GM19239 (cell line): Measurements from ENCODE around the gene ITGB6.

Experiments
- DNase-seq: peaks from one replicate; pipeline ENCODE4 v3.0.0; 2011; ENCODE audit warnings: low spot score; ENCODE audit not compliant: insufficient read length
- FAIRE-seq: peaks from 2 replicates; lab custom pipeline; 2011; peaks lifted over from hg19 to GRCh38; lab: Jason Lieb, UNC

The ITGB6 gene

DNA sequence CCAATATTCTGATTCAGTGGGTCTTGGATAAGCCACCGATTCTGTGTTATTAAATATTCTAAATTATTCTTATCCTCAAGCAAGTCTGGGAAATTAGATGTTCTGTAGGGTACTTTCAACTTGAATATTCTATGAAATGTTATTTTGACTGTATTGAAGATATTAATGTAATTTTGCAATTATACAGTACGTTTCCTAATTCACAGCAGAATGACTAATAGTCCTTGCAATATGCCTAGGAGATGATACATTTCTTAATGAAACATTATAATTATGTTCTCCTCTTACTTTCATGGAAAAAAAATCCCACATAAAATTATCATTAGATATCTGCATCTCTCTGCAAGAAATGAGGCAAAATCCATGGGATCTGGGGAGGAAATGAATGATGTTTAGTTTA lies 91.4 kb downstream of the ITGB6 start:
- no peak for DNase-seq
- FAIRE-seq: no peak

DNA sequence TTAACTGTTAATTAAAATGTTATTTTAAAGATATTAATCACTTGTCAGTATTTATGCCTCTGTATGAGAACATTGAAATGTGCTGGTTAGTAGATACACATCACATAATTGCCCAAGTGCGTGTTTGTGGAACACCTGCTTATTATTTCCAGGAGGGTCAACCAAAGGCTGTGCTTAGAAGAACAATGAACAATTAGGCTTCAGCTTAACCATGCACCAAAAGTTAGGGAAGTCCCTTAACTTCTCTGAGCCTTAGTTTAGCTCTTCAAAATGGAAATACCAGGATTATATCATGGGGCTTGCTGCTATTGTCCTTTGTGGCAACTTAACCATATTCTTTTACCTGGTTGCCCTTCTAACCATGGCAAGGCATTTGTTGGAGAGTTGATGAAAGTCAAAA lies 94.7 kb downstream of the ITGB6 start:
- FAIRE-seq: no peak
- DNase-seq: no peak

DNA sequence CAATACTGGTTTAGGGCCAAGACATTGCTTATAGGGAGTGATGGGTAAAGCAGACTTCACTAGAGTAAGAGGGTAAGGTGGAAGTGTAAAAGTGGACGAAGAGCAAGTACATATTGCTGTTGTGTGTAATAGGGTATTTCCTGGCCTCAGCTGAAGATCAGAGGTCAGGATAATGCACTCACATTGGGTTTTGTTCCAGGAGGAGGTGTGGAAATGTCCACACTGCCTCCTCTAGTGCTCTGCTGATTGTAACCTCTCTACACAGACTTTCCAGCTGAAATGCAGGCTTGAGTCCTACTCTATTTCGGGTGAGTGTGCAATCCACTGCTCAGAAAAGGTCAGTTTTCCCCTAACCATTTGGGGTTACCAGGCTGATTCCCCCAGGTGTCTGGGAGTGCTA lies 96.0 kb downstream of the ITGB6 start:
- DNase-seq (no peak), FAIRE-seq (no peak)

GRCh38 chr2:160097326-160097725 lies 102.7 kb downstream of the ITGB6 start:
- FAIRE-seq (no peak), DNase-seq (no peak)

DNA sequence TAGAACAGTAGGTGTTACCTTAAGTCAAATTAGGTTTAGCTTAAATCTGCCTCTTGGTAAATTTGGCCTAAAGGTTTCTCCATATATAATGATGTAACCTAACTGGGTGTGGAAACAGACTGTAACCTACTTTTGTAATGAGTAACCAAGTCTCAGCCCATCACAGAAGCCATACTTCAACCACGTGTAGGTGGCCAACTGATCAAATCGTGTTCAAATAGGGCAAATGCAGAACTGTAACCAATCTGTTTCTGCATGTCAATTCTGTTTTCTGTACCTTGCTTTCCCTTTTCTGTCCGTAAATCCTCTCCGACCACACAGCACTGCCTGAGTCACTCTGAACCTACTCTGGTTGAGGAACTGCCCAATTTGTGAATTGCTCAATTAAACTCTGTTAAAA lies 103.7 kb downstream of the ITGB6 start:
- DNase-seq (no peak), FAIRE-seq (no peak)

DNA sequence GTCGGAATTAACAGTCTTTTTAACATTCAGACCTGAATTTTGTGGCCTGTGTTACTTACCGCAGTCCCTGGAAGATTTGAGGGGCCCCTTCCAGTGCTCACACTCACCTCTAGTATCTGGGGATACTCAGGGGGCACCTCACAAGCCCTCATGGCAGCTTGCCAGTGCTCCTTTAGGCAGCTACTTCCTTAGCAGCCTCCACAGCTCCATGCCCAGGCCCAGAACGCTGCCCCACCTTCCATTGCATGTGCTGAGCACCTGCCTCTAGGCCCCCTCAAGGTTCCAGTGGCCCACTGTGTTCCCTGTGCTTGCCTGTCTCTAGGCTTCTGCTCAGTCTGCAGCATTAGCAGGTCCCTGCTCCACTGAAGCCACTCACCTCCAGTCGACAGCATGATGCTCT lies 107.6 kb downstream of the ITGB6 start:
- DNase-seq: no peak
- FAIRE-seq: no peak

DNA sequence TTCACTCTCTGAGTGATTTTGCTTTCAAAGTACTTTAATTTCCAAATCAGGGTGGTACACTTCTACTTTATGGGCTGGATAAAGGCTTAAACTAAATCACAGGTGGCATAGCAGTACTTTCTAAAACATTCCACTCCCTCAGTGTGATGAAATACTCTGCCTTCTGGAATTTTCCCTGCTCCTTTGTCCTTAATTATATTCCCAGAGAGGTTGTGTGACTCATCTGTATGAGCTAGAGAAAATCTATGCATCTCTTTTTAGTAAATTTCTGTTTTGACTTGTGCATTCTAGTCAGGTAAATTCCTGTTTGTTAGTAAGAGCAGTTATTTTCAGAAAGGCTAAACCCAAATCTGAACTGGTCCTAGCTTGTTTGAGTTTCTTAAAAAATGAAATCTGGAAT lies 108.7 kb downstream of the ITGB6 start:
- no peak for FAIRE-seq

DNA sequence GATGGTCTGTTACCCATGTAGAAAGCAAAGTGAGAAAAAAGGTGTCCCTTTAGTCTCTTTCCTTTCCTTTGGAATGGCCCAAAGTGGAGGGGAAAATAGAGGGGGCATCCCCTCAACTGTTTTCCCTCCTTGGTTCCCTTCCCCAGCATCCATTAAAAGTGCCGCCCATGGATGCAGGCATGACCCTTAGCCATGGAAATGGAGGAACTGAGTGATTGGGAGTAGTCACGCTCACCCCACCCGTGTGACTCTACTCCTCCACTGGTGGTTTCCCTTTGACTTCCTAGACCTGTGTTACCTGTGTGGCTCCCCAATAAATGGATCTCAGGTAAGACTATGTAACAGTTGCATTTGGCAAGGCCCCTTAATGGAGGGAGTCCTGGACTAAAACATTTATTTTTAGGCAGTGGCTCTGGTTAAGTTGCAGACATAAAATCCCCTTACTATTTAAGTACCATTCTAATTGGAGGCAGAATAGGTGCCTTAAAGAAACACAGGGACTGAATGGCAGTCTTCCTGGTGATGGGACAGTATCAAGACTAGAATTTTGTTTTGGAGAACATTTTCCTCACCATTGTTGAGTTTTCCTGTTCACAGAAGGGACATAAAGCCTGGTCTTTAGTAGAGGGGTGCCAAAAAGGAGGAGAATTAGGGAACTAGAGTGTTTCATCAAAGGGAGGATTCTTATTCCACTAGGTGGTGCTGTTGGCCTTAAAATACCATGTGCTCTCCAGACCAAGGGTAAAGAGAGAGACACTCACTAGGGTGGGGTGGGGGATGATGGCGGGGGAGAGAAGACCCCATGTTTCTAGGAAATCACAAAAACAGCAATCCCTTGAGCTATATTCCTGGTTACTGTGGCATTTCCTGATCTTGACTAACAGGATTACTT lies 112.0 kb downstream of the ITGB6 start:
- DNase-seq (no peak), FAIRE-seq (no peak)

More for the DNA sequence above, 108.7 kb downstream of the ITGB6 start:
- DNase-seq: no peak

DNA sequence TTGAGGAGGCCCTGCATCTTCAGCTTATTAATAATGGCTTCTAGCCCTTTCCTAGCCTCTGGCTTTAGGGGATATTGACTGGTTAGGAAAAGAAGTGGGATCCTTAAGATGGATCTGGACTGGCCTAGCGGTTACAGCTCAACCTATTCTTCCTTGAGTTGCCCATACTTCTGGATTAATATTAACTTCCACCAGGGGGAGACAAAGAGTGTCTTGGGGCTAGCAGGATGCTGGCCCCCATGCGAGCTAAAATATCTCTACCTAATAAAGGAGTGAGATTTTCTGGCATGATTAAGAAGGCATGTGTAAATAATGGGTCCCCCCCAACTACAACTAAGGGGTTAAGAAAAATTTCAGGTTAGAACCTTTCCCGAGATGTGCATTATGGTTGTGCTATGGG lies 114.4 kb downstream of the ITGB6 start:
- no peak for FAIRE-seq

DNA sequence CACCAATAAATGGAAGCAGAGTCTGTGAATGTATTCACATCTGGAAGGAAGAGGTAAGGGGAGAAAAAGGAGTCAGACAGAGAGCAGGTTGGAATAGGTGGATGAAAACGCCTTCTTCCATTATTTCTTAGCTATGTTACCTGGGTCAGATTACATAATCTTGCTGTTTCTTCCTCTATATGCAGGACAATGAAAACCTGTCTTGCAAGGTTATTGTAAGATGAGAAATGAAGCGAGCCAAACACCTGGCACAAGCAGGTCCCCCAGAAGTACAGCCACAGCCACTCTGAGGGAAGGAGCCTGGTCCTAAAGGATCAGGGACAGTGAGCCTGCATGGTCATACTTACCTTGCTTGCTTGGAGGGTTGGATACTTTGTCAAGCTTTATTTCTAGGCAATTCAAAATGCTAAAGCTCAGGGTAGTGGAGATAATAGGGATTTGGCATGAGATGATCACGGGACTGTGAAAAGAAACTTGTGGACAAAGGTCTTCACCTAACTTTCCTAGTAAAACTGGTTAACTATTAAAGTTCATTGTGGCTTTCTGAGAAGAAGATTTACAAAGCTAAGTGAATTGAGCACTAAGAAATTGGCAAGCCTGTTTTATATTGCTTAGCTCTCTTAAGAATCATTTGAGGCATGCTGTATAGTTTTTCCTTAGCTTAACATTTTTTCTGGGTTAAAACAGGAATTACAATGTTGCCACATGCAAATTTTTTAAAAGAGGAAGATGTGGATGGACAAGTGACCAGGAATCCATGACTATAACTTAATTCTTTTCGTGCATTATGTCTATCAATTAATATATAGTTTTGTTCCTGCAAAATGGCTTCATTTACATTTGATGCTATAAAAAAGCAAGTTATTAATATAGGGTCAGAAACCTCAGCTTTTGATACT lies 121.9 kb downstream of the ITGB6 start:
- FAIRE-seq: no peak
- no peak for DNase-seq

More for the DNA sequence above, 114.4 kb downstream of the ITGB6 start:
- no peak for DNase-seq

DNA sequence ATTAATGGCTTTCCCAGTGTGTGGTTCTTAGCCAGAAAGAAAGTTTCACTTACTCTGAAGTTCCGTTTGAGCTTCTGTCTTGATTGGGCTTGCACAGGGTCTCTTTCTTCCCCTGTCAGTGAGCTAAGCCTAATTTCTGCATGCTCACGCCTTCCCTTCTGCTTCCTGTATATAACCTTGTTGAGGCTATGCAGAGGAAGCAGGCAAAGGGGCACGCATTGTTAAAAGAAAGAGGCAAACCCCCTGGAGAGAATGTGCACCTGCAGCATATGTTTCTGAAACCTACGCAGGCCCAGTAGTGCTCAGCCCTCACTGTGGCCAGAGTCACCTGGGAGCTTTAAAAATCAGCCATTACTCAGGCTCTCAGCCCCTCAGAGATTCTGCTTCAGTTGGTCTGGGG lies 123.2 kb downstream of the ITGB6 start:
- FAIRE-seq: no peak
- DNase-seq: no peak

DNA sequence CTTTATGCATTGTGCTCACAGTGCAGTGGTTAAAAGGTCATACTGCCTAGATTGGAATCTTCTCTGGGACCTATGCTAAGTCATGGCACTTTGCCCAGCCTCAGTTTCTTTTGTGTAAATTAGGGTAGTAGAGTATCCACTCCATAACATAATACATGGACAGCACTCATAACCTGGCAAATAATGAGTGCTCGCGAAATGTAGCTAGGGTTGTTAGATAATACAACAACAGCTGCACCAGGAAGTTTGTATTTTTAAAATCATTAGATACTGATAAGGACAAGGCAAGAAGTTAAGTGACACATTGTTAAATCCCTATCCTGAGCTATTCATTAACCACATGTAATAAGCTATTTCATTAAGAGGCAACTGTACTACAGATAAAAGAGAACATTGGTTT lies 123.8 kb downstream of the ITGB6 start:
- FAIRE-seq (no peak), DNase-seq (no peak)

- DNase-seq: no peak
- FAIRE-seq: no peak
Measured at GRCh38 chr2:160075171-160075570, 124.9 kb downstream of the ITGB6 start.

GRCh38 chr2:160073284-160073888 lies 126.7 kb downstream of the ITGB6 start:
- FAIRE-seq: no peak
- no peak for DNase-seq

DNA sequence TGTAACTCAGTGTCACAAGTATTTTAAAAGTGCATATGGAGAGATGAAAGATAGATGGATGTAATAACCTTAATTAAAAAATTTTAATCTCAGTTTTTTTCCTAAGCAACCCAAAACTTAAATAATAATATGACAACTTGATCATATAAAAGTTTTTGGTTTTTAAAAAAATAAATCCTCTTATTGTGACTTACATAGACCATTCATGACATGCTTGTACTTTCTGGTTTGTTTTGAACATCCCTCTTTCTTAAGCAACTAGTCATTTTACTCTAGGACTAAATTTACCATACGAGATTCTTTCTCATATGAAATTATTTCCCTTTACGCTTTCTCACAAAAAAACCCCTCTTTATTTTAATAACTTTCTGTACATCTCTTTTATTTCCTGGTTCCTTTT lies 131.2 kb downstream of the ITGB6 start:
- DNase-seq (no peak), FAIRE-seq (no peak)

- no peak for FAIRE-seq
- DNase-seq: no peak
Measured at GRCh38 chr2:160064916-160065315, 135.2 kb downstream of the ITGB6 start.

DNA sequence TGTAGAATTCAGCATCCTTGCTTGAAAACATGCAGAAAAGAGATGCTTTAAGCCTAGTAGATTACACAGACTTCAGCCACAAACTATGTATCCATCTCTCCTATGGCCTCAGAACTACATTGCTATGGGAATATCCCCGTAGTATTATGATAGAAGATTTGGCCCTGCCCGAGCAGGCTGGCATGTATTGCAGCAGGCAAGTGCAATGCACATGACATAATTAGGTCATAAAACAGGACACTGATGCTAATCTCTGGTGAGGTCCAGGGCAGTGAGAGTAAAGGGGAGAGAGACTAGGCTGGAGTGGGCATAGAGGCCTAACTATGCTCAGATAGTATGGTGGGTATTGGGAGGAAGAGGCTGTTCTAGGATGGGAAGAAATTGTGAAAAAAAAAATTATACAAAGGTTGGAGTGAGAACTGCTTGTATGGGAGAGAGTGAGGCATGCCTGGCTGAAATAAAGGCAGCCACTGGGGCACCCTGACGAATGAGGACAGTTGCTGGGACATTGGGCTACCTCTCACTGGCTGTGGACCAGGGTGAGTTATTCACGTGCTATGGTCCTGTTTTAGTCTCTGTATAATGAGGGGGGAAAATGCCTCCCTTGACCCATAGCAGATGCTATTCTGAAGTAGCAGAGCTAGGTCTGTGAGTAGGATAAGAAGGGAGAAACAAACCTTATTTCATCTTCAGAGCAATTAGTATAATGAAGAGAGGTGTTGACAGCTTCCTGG lies 136.0 kb downstream of the ITGB6 start:
- DNase-seq (no peak), FAIRE-seq (no peak)

DNA sequence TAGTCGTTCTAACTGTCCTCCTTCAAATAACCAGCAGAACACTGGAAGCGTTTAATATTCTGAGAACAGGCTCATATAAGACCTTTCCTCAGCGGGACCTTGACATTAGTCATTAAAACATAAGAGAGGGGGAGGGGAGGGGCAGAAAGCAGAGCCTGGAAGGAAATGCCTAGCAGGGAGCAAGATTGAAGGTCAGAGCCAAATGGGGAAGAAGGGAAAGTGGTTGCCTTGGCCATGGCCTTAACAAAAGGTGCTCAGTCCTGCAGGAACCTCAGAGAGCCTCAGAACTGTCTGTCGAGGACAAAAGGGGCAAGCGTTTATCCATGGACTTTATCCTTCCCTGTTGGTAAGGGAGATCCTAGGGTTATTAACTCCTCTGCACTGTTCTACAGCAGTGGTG lies 136.8 kb downstream of the ITGB6 start:
- FAIRE-seq: no peak
- no peak for DNase-seq

GRCh38 chr2:160062292-160063005 lies 137.6 kb downstream of the ITGB6 start, which contains the start of gene PLA2R1:
Gene PLA2R1 (minus strand): TSS chr2:160062615. CDS start chr2:160062403, 212 bp downstream.
- DNase-seq: no peak
- FAIRE-seq: no peak

GRCh38 chr2:160061944-160062291 lies 138.2 kb downstream of the ITGB6 start:
- FAIRE-seq (no peak), DNase-seq (no peak)
